GM21515 (cell line): ENCODE measurements around the gene ACTL8.

Experiments
- ATAC-seq: cut with Tn5 transposase; IDR thresholded peaks from one replicate; pipeline ENCODE4 v1.9.1; 2021; ENCODE audit not compliant: unreplicated experiment

Gene ACTL8

DNA sequence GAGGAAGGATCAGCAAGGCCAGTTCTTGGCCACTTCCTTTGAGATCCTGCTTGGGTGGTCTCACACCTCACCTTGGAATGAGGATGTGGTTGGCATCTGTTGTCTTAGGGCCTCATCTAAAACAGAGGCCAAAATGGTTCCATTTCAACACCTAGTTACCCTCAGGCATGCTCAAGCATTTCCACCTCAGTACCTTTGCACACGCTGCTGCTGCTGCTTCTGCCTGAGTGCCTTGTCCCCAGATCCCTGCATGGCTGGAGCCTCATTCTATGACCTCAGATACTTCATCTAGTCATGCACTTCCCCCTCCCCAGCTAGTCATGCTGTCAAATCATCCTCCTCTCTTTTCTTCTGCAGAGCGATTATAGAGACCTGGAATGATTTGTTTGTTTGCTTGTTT, 86.8 kb downstream of the ACTL8 start:
- no peak for ATAC-seq

DNA sequence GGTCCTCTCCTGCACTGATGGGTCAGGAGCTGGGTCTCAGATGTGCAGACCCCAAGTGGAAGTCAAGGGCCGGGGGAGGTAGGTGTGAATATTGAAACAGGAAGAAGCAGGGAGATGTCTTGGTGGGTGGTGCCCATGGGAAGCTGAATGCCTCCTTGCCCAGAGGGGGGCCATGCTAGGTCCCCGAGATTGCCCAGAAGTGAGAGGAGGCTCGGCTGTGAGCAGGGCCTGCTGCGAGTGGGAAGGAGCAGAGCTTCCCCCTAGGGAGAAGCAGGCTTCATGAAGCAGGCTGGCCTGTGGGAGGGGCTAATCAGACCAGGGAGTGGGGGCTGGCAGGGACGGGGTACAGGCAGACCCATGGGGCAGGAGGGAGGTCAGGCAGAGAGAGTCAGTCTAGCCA, 87.6 kb downstream of the ACTL8 start:
- no peak for ATAC-seq

DNA sequence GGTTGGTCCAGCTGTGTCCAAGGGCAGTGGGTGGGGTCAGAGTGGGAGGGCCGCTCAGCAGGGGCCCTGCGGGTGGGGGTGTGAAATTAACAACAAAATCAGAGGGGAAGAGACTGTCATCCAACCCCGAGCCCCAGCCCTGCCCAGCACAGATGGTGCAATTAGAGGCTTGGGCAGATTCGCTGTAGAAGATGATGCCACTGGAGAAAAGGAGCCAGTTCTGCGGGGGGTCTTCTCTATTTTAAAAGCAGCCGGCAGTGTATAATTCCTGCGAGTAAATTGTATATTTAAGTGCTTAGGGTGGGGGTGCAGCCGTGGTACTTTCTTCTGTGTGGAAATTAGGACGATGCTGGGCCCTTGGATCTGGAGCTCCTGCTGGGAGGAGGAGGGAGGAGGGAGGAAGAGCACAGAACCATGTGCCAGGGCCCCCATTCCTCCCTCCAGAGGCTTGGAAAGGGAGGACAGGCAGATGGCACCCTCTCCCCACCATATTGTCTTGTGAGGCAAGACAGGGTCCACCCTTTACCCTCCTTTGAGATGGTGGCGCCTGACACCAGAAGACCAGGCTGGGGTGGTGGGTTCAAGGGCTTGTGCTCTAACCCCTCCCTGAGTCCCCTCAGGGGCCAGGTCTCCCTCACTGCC, 89.2 kb downstream of the ACTL8 start:
- ATAC-seq, result no peak

DNA sequence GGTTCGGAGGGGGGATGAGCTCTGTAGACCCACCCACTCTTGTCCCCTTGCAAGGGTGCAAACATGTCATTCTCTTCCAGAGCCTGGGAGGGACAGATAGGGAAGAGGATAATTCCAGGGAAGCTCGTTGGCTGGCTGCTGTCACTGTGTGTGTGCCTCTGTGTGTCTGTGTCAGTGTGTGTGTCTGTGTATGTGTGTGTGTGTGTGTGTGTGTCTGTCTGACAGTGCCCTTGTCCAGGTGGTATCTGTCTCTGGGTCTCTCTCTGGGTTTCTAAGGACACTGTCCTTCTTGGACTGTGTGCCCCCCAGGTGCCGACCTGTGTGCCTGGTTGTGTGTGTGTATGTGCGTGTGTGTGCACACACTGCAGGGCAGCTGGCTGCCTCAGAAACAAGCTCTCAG, 90.5 kb downstream of the ACTL8 start:
- ATAC-seq, result no peak

DNA sequence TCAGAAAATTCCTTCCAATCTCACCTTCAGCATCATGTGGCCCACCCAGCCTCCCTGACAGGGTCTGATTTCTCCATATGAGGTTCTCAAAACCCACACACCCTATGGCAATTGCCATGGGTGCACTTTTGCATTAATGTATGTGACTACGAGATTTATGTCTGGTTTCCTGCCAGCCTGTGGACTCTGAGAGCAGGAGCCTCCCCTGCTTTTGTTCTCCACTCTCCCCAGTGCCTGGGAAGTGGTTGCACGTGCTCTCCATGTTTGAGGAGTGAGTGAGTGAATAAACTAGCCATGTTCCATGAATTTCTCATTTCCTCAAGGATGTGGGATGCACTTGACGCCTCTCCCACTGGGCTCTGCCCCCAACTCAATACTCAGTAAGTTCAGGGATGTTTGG, 91.2 kb downstream of the ACTL8 start:
- ATAC-seq, result no peak

DNA sequence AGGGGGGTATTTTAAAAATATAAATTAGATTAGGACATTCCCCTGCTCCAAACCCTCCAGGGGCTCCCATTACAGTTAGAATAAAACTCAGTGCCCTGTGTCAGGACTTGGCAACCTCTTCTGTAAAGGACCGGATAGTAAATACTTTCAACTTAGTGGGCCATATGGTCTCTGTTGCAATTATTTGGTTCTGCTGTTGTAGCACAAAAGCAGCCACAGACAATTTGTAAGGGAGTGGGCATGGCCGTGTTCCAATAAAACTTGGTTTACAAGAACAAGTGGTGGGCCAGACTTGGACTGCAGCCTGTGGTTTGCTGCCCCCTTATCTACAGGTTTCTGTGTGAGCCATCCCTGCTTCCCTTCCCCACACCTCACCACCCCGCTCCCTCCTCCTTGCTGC, 92.0 kb downstream of the ACTL8 start:
- no peak for ATAC-seq

DNA sequence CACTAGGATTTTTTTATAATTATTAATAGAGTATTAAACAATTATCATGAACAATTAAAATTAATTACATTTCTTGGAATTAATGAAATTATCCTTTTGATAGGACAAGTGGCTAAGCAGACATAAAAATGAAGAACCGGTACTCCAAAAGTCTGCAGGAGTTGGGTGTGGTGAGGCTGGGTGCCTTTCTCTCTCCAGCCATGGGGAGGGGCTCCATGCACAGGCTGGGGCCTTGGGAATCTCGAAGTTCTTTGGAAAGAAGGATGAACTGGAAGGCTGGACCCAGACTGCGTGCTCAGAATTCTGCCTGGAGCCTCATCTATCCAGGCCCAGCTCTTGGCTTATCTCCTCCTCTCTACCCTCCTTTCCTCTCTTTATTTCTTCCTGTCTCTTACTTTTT, 94.1 kb downstream of the ACTL8 start:
- ATAC-seq, result no peak

DNA sequence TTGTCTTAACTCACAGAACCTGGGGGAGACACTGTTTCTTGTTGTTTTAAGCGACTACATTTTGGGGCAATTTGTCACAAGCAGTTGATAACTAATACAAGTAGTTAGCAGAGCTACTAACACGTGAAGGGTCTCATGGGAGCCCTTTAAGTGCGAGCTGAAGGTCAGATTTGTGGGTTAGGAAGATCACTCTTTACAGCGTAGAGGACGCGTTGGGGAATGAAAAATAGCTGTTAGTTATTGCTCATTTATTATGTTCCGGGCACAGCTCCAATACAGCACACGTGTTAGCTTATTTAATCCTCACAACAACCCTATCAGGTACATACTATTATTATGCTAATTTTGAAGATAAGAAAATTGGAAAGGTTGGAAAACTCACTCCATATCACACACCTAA, 95.9 kb downstream of the ACTL8 start:
- no peak for ATAC-seq

DNA sequence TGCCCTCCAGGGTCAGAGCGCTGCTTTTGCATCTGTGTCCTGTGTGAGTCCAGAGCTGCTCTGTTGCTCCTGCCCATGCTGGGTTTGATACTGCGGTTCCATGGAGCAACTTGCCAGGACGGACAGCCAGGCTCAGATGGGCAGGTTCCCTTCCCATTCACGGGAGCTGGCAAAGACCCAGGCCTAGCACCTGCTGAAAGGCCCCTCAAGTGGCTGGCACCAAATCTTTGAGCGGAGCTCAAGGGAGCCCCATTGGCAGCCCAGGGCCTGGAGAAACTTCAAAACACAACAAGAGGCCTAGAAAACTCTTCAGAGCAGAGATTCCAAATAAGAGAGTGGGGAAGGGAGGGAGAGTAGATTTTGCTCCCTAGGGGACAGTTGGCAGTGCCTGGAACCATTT, 97.2 kb downstream of the ACTL8 start:
- ATAC-seq, result no peak

DNA sequence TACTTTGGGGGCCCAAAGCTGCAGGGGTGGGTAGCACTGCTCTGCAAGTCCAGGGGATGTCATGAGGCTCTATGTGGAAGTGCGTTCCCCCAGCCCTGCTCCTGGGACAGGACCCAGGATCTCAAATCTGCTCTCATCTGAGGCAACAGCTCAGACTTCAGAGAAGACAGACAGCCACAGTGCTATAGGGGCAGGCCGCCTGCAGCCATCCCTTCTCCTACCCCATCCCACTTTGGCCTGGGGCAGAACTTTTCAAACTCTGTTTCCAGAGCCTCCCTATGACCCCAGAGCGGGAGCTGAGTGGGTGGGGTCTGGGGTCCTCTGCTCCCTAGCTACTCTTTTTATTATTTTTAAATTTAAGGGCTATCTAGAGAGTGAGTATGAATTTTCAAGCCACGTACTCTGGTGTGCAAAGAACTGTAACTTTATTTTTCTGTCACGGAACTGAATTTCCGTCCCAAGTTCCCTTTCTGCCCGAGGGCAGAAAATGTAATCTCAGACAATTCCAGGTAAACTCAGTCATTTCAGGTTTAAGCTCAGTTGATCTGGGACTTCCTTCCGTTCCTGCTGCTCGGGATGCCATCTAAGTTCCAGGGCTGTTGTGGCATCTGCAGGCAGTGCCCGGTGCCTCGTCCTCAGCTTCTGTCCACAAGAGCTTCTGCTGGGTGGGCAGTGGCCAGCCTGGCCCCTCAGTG, 98.3 kb downstream of the ACTL8 start:
- no peak for ATAC-seq

DNA sequence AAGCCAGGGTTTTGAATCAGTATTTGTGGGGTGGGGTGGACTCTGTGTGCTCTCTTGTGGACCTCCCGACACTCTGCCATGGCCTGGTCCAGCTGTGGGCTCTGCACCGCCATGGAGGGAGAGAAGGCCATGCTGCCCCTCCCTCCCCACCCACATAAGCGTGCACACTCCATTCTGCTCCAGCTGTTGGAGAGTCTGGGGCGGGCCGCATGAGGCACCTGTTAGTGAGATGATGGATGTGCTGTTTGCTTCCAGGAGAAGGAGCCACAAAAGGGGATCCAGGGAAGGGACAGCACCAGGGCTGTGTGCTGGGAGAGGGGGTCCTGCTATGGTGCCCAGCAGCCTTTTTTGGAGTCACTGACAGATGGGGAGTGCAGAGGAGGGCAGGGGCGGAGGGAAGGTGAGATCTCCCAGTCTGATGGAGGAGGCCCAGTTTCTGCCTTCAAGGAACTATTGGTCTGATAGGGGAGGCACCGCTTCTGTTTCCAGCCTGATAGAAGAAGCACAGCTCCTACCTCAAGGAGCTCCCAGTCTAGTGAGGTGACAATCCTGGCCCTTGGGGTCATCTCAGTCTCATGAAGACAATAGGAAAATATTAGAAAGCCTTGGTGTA, 101.5 kb downstream of the ACTL8 start:
- ATAC-seq, result no peak

DNA sequence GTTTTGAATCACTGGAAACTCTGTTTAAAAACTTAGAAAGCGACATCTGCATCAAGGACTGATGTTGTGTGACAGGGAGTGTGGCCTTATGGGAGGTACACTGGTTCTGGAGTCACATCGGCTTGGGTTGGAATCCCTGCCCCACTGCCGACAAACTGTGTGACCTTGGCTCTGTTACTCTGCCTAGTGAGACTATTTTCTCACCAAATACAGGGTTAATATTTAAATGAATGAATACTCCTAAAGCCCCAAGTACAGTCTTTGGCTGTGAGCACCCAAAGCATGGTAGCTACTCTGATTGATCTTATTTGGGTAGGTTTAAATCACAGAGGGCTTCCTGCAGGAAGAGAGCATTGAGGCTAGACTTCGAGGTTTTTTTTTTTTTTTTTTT, 102.0 kb downstream of the ACTL8 start:
- no peak for ATAC-seq

DNA sequence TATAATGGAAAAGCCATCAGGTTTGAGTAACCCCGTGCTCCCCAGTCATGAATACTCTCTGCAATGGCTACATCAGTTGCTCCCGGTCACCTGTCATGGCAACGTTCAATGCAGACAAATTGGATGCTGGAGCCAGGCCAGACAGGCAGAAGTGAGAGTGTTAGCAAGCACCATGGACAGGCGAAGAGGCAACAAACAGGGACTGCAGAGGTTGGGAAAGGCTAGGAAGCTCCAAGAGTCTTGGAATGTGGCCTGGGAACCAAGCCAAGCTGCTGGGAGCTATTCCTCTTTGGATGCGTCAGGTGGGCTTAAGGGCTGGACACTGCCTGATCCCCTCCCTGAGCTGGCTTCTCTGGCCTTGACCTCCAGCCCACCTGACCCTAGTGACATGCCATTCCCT, 102.9 kb downstream of the ACTL8 start:
- no peak for ATAC-seq

DNA sequence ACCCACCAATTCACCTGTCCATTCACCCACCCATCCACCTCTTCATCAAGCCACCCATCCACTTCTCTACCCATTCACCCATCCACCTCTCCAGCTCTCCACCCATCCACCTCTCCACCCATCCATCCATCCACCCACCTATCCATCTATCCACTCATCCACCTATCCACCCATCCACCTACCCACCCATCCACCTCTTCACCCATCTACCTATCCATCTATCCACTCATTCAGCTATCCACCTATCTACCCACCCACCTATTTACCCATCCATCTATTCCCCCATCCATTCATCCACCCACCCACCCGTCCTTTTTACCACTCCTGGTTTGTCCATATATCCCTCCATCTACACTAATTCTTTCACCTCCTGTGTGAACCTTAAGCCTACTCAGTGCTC, 105.7 kb downstream of the ACTL8 start:
- no peak for ATAC-seq

DNA sequence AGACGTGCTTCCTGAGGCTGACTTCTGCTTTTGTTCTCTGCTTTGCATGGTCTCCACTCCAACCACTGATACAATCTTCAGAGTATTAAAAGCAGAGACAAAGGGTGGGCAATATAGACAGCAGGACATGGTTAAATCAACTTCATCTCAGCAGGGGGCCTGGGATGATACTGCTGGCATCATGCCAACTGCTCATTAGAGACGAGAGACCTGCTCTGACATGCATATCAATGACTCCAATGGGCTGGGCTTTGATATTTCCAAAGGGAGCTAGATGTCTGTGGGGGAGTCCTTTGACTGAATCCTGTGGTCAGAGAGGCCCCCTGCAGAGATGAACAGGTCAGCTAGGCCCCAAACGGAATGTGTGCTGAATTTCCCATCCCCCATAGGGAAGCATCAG, 106.6 kb downstream of the ACTL8 start:
- ATAC-seq, result no peak

DNA sequence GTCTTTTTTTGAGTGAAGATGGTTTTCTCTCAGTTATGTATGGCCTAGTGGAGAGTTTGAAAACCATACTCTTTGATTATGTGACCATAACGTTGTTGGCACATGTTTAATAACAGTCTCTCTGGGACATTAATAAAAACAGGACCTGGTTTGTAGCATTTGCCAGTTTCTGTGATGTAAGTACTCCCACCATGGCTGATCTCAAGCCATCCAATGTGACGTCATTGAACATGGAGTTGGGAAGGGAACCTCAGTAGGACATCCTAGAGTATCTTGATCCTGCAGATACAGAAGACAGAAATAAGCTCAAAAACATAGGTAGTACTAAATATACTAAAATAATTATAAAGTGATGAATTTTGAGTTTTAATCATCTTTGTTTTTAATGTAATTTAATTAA, 107.0 kb downstream of the ACTL8 start:
- ATAC-seq, result no peak

DNA sequence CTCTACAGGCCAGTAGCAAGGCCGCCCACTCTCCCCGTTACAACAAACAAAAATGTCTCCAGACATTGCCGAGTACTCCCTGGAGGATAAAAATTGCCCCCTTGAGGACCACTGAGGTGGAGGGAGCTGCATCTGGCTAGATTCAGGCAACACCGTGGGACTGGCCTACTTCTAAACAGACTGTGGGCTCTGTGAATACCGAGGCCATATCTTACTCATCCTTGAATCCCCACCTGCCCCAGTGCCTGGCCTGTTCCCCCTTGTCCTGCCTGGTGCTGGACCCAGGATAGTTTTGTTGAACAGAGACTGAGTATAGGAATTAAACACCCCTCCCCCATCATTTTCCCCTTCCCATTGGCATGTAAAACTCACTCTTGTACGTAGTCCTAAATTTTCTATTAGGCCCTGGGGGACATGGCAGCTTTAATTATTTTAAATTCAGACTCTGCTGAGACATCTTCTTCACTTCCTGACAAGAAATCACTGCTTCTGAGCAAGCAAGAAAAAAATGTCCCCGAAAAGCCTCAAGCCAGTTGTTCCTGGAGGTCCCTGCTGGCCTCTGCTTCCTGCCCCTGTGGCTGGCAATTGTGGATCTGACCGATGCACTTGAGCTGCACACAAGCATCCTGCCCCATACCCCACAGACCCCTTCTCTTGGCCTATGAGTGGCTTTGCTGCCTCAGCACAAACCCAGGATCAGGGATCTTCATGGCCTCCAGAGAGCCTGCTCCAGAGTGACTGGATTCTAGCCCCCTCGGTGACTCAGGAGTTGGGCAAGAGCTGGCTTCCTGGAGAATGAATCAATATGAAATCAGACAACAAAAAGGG, 111.0 kb downstream of the ACTL8 start:
- no peak for ATAC-seq

DNA sequence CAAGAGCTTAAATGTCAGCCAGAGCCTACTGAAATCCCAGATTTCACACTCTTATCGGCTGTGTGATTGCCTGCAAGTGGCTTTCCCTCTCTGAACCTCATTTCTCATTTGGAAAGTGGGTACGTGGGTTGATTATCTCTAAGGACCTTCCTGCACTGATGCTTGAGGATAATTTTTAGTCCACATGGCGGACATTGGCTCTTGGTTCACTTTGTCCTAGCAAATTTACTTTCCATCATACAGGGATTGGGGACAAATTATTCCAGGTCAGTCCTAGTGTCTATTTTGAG, 111.6 kb downstream of the ACTL8 start:
- ATAC-seq, result no peak

DNA sequence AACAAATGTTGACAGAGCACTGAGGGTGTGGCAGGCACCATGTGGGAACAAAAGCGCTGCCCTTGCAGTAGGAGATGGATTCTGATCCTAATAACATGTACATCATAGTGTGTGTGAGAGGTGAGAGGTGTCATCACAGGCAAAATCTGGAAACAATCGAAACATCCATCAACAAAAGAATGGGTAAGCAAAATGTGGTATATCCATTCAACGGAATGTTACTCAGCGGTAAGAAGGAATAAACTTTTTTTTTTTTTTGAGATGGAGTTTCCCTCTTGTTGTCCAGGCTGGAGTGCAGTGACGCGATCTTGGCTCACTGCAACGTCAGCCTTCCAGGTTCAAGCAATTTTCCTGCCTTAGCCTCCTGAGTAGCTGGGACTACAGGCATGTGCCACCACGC, 112.3 kb downstream of the ACTL8 start:
- no peak for ATAC-seq

DNA sequence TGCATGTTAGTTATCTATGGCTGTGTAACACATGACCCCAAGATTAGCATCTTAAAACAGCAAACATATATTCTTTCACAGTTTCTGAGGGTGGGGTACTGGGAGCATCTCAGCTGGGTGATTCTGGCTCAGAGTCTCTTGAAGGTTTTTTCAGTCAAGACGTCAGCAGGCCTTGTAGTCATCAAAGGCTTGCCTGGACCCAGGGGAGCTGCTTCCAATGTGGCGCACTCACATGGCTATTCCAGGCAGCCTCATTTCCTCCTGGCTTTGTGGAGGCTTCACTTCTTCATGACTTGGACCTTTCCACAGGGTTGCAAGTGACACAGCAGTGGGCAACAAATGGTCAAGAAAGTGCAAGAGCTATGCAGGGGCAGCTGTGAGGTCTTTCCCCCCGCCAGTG, 114.7 kb downstream of the ACTL8 start:
- no peak for ATAC-seq

DNA sequence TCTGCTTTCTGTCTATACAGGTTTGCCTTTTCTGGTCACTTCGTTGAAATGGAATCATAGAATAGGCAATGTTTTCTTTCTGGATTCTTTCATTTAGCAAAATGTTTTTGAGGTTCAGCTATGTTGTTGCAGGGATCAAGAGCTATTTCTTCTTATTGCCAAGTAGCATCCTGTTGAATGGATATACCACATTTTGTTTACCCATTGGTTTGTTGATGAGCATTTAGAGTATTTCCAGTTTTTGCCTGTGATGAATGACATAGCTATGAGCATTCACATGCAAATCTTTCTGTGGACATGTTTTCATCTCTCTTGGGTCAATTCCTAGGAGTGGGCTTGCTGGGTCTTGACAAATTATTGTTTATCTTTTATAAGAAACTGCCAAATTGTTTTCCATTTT, 115.5 kb downstream of the ACTL8 start:
- no peak for ATAC-seq

DNA sequence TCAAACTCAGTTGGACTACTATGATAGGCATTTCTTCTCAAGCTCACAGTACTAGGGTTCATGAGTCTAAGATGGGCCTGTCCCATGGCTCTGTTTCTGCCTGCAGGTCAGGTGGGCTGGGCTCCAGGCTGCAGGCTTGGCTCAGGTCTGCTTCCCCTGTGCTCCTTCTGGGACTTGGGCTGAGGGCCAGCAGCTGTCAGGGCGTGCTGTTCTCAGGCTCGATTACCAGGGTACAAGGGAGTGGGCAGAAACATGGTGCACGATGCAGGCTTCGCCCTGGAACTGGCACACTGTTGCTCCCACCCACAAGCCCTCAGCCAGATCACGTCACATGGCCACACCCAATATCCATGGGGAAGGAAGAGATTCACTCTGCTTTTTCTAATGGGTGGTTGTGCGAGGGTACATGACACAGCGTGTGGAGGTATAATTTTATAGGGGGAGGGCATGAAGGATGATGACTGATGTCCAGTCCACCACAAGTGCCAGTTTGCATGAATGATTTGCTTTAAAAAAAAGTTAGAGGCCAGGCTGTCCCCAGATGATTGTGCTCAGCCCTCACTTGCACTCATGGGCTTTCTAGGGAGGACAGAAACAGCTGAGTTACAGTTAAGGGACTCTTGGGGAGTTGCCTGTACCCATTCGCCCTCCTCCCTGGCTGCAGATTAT, 118.0 kb downstream of the ACTL8 start:
- ATAC-seq, result no peak
